Activated T-cell treated with anti-CD3 and anti-CD28 coated beads for 4 hours (primary cell): ENCODE results near the gene PER3.

Experiments
- DNase-seq: peaks from one replicate; pipeline ENCODE4 v3.0.0-alpha.2; 2020

PER3 gene

GRCh38 chr1:7783826-7784491 is at the start of gene PER3:
TSS of gene PER3 (plus strand) at chr1:7784291. CDS start at chr1:7784878, 587 bp downstream.
- DNase-seq, result peak; percentile 87

GRCh38 chr1:7738044-7738443 is 46.0 kb upstream of the PER3 start:
- DNase-seq, result no peak

- no peak for DNase-seq
Observed at GRCh38 chr1:7743346-7743745, 40.7 kb upstream of the PER3 start.

GRCh38 chr1:7744882-7745281 is 39.2 kb upstream of the PER3 start:
- no peak for DNase-seq

- no peak for DNase-seq
Observed at GRCh38 chr1:7745783-7746182, 38.3 kb upstream of the PER3 start.

GRCh38 chr1:7747605-7748004 is 36.5 kb upstream of the PER3 start:
- no peak for DNase-seq

- DNase-seq, result no peak
Observed at GRCh38 chr1:7749126-7749525, 35.0 kb upstream of the PER3 start.

GRCh38 chr1:7751174-7751573 is 32.9 kb upstream of the PER3 start:
- DNase-seq, result no peak

- DNase-seq, result peak; percentile 46
Observed at GRCh38 chr1:7752512-7753417, 31.3 kb upstream of the PER3 start.

- DNase-seq, result no peak
Observed at GRCh38 chr1:7753641-7754040, 30.4 kb upstream of the PER3 start.

- no peak for DNase-seq
Observed at GRCh38 chr1:7754234-7754633, 29.9 kb upstream of the PER3 start.

GRCh38 chr1:7755448-7755847 is 28.6 kb upstream of the PER3 start:
- no peak for DNase-seq

GRCh38 chr1:7760245-7760644 is 23.8 kb upstream of the PER3 start:
- no peak for DNase-seq

GRCh38 chr1:7761103-7761502 is 23.0 kb upstream of the PER3 start:
- no peak for DNase-seq

GRCh38 chr1:7767176-7767575 is 16.9 kb upstream of the PER3 start:
- DNase-seq, result no peak

- no peak for DNase-seq
Observed at GRCh38 chr1:7768583-7768982, 15.5 kb upstream of the PER3 start.

- DNase-seq, result no peak
Observed at GRCh38 chr1:7769673-7770412, 14.2 kb upstream of the PER3 start.

GRCh38 chr1:7770669-7770996 is 13.5 kb upstream of the PER3 start:
- DNase-seq, result no peak

- DNase-seq, result peak; percentile 87
Observed at GRCh38 chr1:7770997-7771822, 12.9 kb upstream of the PER3 start, which contains the start of gene VAMP3. TSS of gene VAMP3 (plus strand) at chr1:7771296. CDS start at chr1:7771384, 88 bp downstream.

GRCh38 chr1:7771823-7772299 is 12.2 kb upstream of the PER3 start:
- no peak for DNase-seq

- DNase-seq, result no peak
Observed at GRCh38 chr1:7777591-7777990, 6.5 kb upstream of the PER3 start.

GRCh38 chr1:7778133-7778628 is 5.9 kb upstream of the PER3 start:
- DNase-seq, result no peak
